AG04449 (cell line): Measurements from ENCODE around the gene USP15.

Experiments used
- CTCF ChIA-PET: fragments of 350-600 bp; formaldehyde crosslinking; extraction: SDS; loops from one replicate; lab custom pipeline; 2021; ENCODE audit warnings: antibody characterized with exemption; lab: Yijun Ruan, JAX
- POLR2A ChIA-PET: fragments of 400-600, 350-600 bp; formaldehyde crosslinking; extraction: SDS; loops from one replicate; lab custom pipeline; 2020; ENCODE audit warnings: antibody characterized with exemption, inconsistent platforms; lab: Yijun Ruan, JAX
- DNase-seq: peaks from one replicate; pipeline ENCODE4 v3.0.0-alpha.2; 2010; ENCODE audit warnings: low read depth, low spot score
- H3K4me3 ChIP-seq: 2 replicates; pipeline ENCODE4 v1.5.1; 2011; ENCODE audit warnings: low read depth, mild to moderate bottlenecking, control low read depth, low read length
- TF ChIP-seq, protein P1 (sequence below): IDR thresholded peaks from one replicate; pipeline ENCODE4 v1.5.1; 2011; ENCODE audit warnings: mild to moderate bottlenecking, moderate library complexity, low read length, control low read depth, inconsistent platforms; ENCODE audit not compliant: insufficient read depth; ENCODE audit errors: missing control alignments

The USP15 gene

DNA sequence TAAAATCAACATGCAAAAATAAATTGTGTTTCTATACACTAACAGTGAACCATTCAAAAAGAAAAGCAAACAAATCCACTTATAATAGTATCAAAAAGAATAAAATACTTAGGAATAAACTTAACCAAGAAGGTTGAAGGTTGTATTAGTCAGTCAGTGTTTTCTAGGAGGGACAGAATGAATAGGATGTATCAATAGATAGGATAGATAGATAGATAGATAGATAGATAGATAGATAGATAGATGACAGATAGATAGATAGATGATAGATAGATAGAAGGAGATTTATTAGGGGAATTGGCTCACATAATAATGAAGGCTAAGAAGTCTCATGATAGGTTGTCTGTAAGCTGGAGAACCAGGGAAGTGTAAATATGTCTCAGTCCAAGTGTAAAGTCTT is 169.3 kb downstream of the USP15 start:
- no peak overlapping the region for H3K4me3 ChIP-seq
- DNase-seq, result no peak
- CTCF ChIA-PET, result interaction anchor here (1.3 kb wide), 1 partner anchor 9 kb away, joined by 4 read pairs; no protein-coding TSS in a partner anchor
- POLR2A ChIA-PET, result no interaction called here
- TF ChIP-seq, protein P1, sequence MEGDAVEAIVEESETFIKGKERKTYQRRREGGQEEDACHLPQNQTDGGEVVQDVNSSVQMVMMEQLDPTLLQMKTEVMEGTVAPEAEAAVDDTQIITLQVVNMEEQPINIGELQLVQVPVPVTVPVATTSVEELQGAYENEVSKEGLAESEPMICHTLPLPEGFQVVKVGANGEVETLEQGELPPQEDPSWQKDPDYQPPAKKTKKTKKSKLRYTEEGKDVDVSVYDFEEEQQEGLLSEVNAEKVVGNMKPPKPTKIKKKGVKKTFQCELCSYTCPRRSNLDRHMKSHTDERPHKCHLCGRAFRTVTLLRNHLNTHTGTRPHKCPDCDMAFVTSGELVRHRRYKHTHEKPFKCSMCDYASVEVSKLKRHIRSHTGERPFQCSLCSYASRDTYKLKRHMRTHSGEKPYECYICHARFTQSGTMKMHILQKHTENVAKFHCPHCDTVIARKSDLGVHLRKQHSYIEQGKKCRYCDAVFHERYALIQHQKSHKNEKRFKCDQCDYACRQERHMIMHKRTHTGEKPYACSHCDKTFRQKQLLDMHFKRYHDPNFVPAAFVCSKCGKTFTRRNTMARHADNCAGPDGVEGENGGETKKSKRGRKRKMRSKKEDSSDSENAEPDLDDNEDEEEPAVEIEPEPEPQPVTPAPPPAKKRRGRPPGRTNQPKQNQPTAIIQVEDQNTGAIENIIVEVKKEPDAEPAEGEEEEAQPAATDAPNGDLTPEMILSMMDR, result no peak

DNA sequence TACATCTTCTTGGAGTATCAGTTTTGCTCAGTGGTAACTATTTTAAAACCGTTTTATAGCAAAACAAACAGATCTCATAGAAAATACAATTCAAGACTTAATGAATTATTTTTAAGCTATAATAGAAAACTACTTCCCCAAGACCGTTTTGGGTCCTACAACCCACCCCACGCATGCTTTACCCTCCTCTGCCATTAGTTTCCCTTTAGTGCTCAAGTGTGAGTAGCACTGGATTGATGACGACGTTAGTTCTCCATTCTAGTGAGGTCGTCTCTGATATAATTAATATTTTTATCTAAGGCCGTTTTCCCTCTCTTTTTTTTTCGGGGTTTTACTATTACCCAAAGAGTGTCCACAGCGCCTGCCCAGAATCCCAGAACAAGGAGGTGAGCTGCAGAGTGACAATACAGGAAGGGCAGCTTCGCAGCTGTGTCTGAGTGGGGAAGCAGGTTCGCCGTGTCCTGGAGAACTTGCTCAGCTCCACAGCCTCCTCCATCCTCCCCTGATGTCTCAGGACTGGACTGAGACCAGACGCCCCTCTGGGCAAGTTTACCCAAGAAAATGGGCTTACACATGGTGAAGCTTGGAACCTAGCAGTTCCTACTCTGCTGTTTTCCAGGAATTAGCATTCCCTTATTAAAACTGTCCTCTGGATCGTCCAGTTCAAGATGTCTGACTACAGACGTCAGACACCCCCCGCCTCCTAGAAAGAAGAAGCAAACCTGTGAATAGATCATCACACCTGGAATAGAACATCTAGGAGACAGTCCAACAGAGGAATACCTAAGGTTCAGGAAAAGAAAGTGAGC is 174.5 kb downstream of the USP15 start:
- no peak for DNase-seq
- ChIA-PET CTCF (interaction anchor here (0.6 to 8.1 kb wide), 20 partner anchors 10 to 635 kb away, joined by 3 to 229 read pairs (median 4); partner anchors contain the start of genes MON2 and USP15), POLR2A (no interaction called here)
- peak overlapping the region; percentile 62 for H3K4me3 ChIP-seq
- TF ChIP-seq, protein P1, result no peak

- peak overlapping the region; percentile 62 for H3K4me3 ChIP-seq
- ChIA-PET POLR2A (no interaction called here), CTCF (interaction anchor here (0.7 to 8.1 kb wide), 30 partner anchors 9 to 634 kb away, joined by 3 to 229 read pairs (median 4); partner anchors contain the start of genes MON2 and USP15)
- TF ChIP-seq, protein P1, result peak; percentile 74
- no peak for DNase-seq
Observed at GRCh38 chr12:62435303-62436163, 175.3 kb downstream of the USP15 start.

GRCh38 chr12:62436164-62436503 is 175.9 kb downstream of the USP15 start:
- no peak for DNase-seq
- H3K4me3 ChIP-seq, result peak overlapping the region; percentile 62; the same call in 1 of the 2 replicates
- ChIA-PET CTCF (interaction anchor here (0.7 to 8.1 kb wide), 26 partner anchors 12 to 633 kb away, joined by 3 to 229 read pairs (median 4); partner anchors contain the start of genes MON2 and USP15), POLR2A (no interaction called here)
- TF ChIP-seq, protein P1, result no peak

- CTCF ChIA-PET, result interaction anchor here (0.6 to 8.1 kb wide), 57 partner anchors 8 to 634 kb away, joined by 3 to 229 read pairs (median 4); partner anchors contain the start of genes MON2 and USP15
- no peak overlapping the region for H3K4me3 ChIP-seq
- POLR2A ChIA-PET, result no interaction called here
- TF ChIP-seq, protein P1, result peak; percentile 26
- DNase-seq, result peak; percentile 21
Observed at GRCh38 chr12:62438098-62438692, 178.0 kb downstream of the USP15 start.
